Measurements from ENCODE around the gene FCGR1A.
"Not testable (repeated sequence)": the region's sequence is repeated elsewhere in the genome, so short reads cannot be mapped to it uniquely, and the experiment has no call there.

Gene FCGR1A

GRCh38 chr1:149841149-149841548 lies 58.7 kb downstream of the FCGR1A start:
- DNase-seq = not testable (repeated sequence)

Measured in stimulated activated CD4-positive, alpha-beta T cell treated with anti-CD3 and anti-CD28 coated beads, Interleukin-2, amount 100 ng/mL, for 24 hours (primary cell).